Measurements from ENCODE around the gene LMX1B.

LMX1B gene

DNA sequence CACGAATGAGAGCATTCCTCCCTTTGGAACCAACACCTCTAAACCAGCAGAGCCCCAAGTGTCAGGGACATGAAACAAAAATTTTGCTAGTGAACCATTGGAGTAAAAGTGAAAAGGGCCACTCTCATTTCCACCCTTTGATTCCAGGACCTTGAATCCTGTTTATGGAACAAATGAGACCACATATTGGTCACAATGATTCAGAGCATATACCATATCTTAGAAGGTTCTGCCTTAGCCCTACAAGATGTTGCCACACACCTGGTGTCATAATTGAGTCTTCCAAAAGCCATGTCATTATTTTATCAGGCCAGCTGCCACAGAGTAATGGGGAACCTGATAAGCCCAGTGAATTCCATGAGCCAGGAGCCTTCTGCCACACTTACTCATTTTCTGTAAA, 124.8 kb downstream of the LMX1B start:
- no peak for DNase-seq (ENCODE audit: low spot score in 2 of 2)
- no peaks in the 10 kb centered on the region for H3K36me3 Mint-ChIP-seq (ENCODE audit: insufficient read depth)

DNA sequence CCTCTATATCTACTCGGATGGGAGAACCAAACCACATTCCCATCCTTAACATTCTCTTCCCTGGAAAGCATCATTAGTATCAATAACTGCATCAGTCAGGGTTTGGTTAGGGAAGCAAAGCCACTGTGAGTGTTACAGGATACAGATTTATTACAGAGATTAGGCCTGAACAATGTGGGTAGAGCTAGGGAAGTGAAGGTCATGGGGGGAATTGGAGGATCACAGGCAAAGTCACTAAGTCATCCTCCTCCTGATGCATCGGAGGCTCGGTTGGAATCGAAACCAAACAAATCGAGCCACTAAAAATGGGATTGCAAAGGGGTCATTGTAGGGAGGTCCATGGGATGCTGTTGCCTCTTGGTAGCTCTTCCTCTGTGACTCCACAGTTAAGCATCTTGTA, 129.3 kb downstream of the LMX1B start:
- DNase-seq (ENCODE audit: low spot score in 2 of 2) (no peak), ATAC-seq (replicated peaks; ENCODE audit: extremely low read depth, poor library complexity, severe bottlenecking) (no peak)
- H3K4me1 Mint-ChIP-seq = peaks cover 12% of the 10 kb centered on the region
- no peaks in the 10 kb centered on the region for H3K9me3 Mint-ChIP-seq
- H3K27me3 Mint-ChIP-seq = no peaks in the 10 kb centered on the region
- H3K36me3 Mint-ChIP-seq (ENCODE audit: insufficient read depth) = no peaks in the 10 kb centered on the region
- no peak overlapping the region for H3K27ac Mint-ChIP-seq (ENCODE audit: low read depth)
- no peak overlapping the region for H3K4me3 Mint-ChIP-seq

More for the DNA sequence above, 124.8 kb downstream of the LMX1B start:
- Mint-ChIP-seq H3K4me3 (no peak overlapping the region), H3K27ac (ENCODE audit: low read depth) (no peak overlapping the region), H3K9me3 (peaks cover 15% of the 10 kb centered on the region), H3K27me3 (peaks cover 18% of the 10 kb centered on the region), H3K4me1 (no peaks in the 10 kb centered on the region)
- no peak for ATAC-seq (replicated peaks; ENCODE audit: extremely low read depth, poor library complexity, severe bottlenecking)

DNA sequence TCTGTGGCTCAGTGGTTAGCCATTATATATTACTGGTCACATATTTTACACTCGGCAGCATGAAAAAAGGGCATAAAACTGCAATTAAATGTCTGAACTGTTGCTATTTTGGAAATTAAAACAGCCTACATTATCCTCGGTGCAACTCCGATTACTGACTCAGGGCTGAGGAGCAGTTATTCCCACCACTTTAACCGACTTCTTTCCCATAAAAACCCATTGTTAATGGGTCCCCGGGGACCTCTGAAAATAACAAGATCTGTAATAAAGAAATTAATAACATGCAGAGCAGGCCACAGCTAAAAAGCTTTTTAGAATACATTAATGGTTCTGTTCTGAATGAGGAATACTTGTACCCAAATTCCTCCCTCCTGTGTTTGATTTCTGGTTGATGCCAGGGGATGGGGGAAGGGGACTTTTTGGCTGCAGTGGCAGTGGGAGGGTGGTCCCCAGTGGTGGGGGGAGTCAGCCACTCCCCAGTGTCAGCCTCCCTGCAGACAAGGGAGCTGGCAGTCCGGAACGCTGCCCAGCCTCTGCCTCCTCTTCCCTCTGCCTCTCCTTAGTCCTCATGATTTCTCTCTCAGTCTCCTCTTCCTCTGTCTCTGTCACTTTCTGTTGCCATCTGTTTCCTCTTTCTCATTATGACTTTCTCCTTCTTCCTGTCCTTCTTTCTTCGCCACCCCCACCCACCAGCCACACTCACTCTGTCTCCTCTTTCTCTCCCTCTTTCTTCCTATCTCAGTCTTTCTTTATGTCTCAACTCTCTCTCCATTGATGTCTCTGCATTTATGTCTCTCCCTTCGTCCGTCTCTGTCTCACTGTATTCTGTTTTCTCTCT, 132.1 kb downstream of the LMX1B start:
- peaks cover 10% of the 10 kb centered on the region for H3K27me3 Mint-ChIP-seq
- H3K36me3 Mint-ChIP-seq (ENCODE audit: insufficient read depth) = no peaks in the 10 kb centered on the region
- no peak for DNase-seq (ENCODE audit: low spot score in 2 of 2)
- no peak overlapping the region for H3K4me3 Mint-ChIP-seq
- H3K27ac Mint-ChIP-seq (ENCODE audit: low read depth) = peak overlapping the region; percentile 11
- ATAC-seq (replicated peaks; ENCODE audit: extremely low read depth, poor library complexity, severe bottlenecking) = no peak
- no peaks in the 10 kb centered on the region for H3K9me3 Mint-ChIP-seq
- H3K4me1 Mint-ChIP-seq = peaks cover 20% of the 10 kb centered on the region

Data from central memory CD8-positive, alpha-beta T cell (primary cell).